Type B pancreatic cell (in vitro differentiated cells): ENCODE data around the gene CDHR1. TPM values are rescaled to one million over a fixed set of nuclear protein-coding genes. Genes with fewer than 3 reads are reported as not detected.
"Not testable (repeated sequence)": the region's sequence is repeated elsewhere in the genome, so short reads cannot be mapped to it uniquely, and the experiment has no call there.

Source experiments
- DNase-seq: peaks from one replicate; pipeline ENCODE4 v3.0.0; 2021; ENCODE audit warnings: mixed read lengths; ENCODE audit not compliant: unreplicated experiment; ENCODE audit errors: extremely low spot score
- H3K27ac Mint-ChIP-seq: 2 replicates; pipeline ENCODE4 v1.8.0; 2021; ENCODE audit warnings: mild to moderate bottlenecking, mixed read lengths
- H3K27me3 Mint-ChIP-seq: 2 replicates; pipeline ENCODE4 v1.8.0; 2021; ENCODE audit warnings: mixed read lengths
- H3K36me3 Mint-ChIP-seq: 2 replicates; pipeline ENCODE4 v1.8.0; 2021; ENCODE audit warnings: mixed read lengths
- H3K4me1 Mint-ChIP-seq: one replicate; pipeline ENCODE4 v1.8.0; 2021; ENCODE audit warnings: mixed read lengths; ENCODE audit not compliant: unreplicated experiment
- H3K4me3 Mint-ChIP-seq: 2 replicates; pipeline ENCODE4 v1.8.0; 2021; ENCODE audit warnings: mild to moderate bottlenecking, mixed read lengths
- H3K9me3 Mint-ChIP-seq: 2 replicates; pipeline ENCODE4 v1.8.0; 2021; ENCODE audit warnings: mixed read lengths
- CTCF ChIP-seq: fragments of 200-600 bp; sonication (generic); conservative IDR thresholded peaks from 2 replicates; pipeline ENCODE4 v1.5.0; 2021; ENCODE audit warnings: antibody characterized with exemption, mild to moderate bottlenecking
- total RNA-seq: library from RNA; stranded (reverse); gene quantifications from 2 replicates; pipeline ENCODE4 v1.2.1, GENCODE V29; 2021; ENCODE audit warnings: low replicate concordance

CDHR1 gene
- total RNA-seq, 1 donor from 2014 or later: 0.41 TPM

- no peak for TF ChIP-seq CTCF
- H3K4me3 Mint-ChIP-seq: no peak overlapping the region
- H3K27me3 Mint-ChIP-seq: peaks cover 29% of the 10 kb centered on the region
- DNase-seq: no peak
- H3K9me3 Mint-ChIP-seq: no peaks in the 10 kb centered on the region
- H3K36me3 Mint-ChIP-seq: peaks cover 6% of the 10 kb centered on the region
- no peak overlapping the region for H3K27ac Mint-ChIP-seq
- H3K4me1 Mint-ChIP-seq: no peaks in the 10 kb centered on the region
These were observed 35.2 kb upstream of the CDHR1 start for GRCh38 chr10:84159076-84159685.

- DNase-seq: no peak
- Mint-ChIP-seq H3K4me3 (no peak overlapping the region), H3K27me3 (peaks cover 36% of the 10 kb centered on the region), H3K36me3 (no peaks in the 10 kb centered on the region), H3K4me1 (no peaks in the 10 kb centered on the region), H3K9me3 (no peaks in the 10 kb centered on the region), H3K27ac (no peak overlapping the region)
- no peak for TF ChIP-seq CTCF
These were observed 33.5 kb upstream of the CDHR1 start for GRCh38 chr10:84160663-84161362.

- Mint-ChIP-seq H3K27me3 (peaks cover 30% of the 10 kb centered on the region), H3K4me3 (no peak overlapping the region), H3K4me1 (no peaks in the 10 kb centered on the region), H3K27ac (no peak overlapping the region), H3K9me3 (no peaks in the 10 kb centered on the region), H3K36me3 (no peaks in the 10 kb centered on the region)
- no peak for TF ChIP-seq CTCF
- DNase-seq: no peak
These were observed 30.3 kb upstream of the CDHR1 start for GRCh38 chr10:84163996-84164395.

- no peak for DNase-seq
- TF ChIP-seq CTCF: no peak
- Mint-ChIP-seq H3K36me3 (no peaks in the 10 kb centered on the region), H3K4me3 (no peak overlapping the region), H3K27ac (no peak overlapping the region), H3K4me1 (no peaks in the 10 kb centered on the region), H3K9me3 (no peaks in the 10 kb centered on the region), H3K27me3 (peaks cover 27% of the 10 kb centered on the region)
These were observed 29.9 kb upstream of the CDHR1 start for GRCh38 chr10:84164442-84164841.

GRCh38 chr10:84166620-84167288 lies 27.6 kb upstream of the CDHR1 start:
- no peak overlapping the region for H3K27ac Mint-ChIP-seq
- H3K4me3 Mint-ChIP-seq: no peak overlapping the region
- no peaks in the 10 kb centered on the region for H3K9me3 Mint-ChIP-seq
- H3K27me3 Mint-ChIP-seq: peaks cover 19% of the 10 kb centered on the region
- TF ChIP-seq CTCF: no peak
- H3K36me3 Mint-ChIP-seq: no peaks in the 10 kb centered on the region
- DNase-seq: no peak
- no peaks in the 10 kb centered on the region for H3K4me1 Mint-ChIP-seq

GRCh38 chr10:84167289-84167653 lies 27.1 kb upstream of the CDHR1 start:
- not testable (repeated sequence) for H3K36me3 Mint-ChIP-seq, H3K4me1 Mint-ChIP-seq, DNase-seq, H3K27ac Mint-ChIP-seq, H3K9me3 Mint-ChIP-seq, H3K4me3 Mint-ChIP-seq
- H3K27me3 Mint-ChIP-seq: peaks cover 19% of the 10 kb centered on the region

- not testable (repeated sequence) for H3K9me3 Mint-ChIP-seq, H3K36me3 Mint-ChIP-seq
These were observed 26.0 kb upstream of the CDHR1 start for GRCh38 chr10:84168382-84168781.

GRCh38 chr10:84171237-84171636 lies 23.1 kb upstream of the CDHR1 start:
- not testable (repeated sequence) for H3K27ac Mint-ChIP-seq, H3K27me3 Mint-ChIP-seq, H3K4me3 Mint-ChIP-seq, H3K36me3 Mint-ChIP-seq, DNase-seq, H3K9me3 Mint-ChIP-seq, H3K4me1 Mint-ChIP-seq

More at GRCh38 chr10:84168382-84168781, 26.0 kb upstream of the CDHR1 start:
- DNase-seq, H3K4me3 Mint-ChIP-seq, H3K27ac Mint-ChIP-seq, H3K4me1 Mint-ChIP-seq: not testable (repeated sequence)
- peaks cover 14% of the 10 kb centered on the region for H3K27me3 Mint-ChIP-seq
